Vagina (tissue), 2 donors: Measurements from ENCODE around the gene DNAAF5. TPM values are rescaled to one million over a fixed set of nuclear protein-coding genes. Genes with fewer than 3 reads are reported as not detected.

Experiments
- DNase-seq, 2 donors: peaks; one replicate each; pipeline ENCODE4 v3.0.0-alpha.2; 2017; ENCODE audit errors: extremely low spot score in 2 of 2
- H3K27ac ChIP-seq: fragments of 200-600 bp; sonication (generic); one replicate; pipeline ENCODE4 v1.5.1; 2019
- H3K27me3 ChIP-seq: fragments of 200-600 bp; sonication (generic); one replicate; pipeline ENCODE4 v1.5.1; 2019
- H3K36me3 ChIP-seq, 2 donors: fragments of 200-600 bp; sonication (generic); one replicate each; pipeline ENCODE4 v1.5.1; 2017 to 2019
- H3K4me1 ChIP-seq: fragments of 200-600 bp; sonication (generic); one replicate; pipeline ENCODE4 v1.5.1; 2019
- H3K4me3 ChIP-seq, 2 donors: fragments of 200-600 bp; sonication (generic); 1 replicate in 1 of 2; 2 replicates in 1 of 2; pipeline ENCODE4 v1.5.1; 2016 to 2019
- H3K9me3 ChIP-seq: fragments of 200-600 bp; sonication (generic); one replicate; pipeline ENCODE4 v1.5.1; 2019
- CTCF ChIP-seq, 3 experiments: fragments of 450-650 bp in 2 of 3; fragments of 200-600 bp in 1 of 3; sonication (generic) in 1 of 3; IDR thresholded peaks; one replicate each; pipeline ENCODE4 v1.5.1; 2017 to 2019; ENCODE audit warnings: antibody characterized with exemption in 3 of 3, mild to moderate bottlenecking in 2 of 3, moderate library complexity in 2 of 3
- POLR2A ChIP-seq, 2 donors: fragments of 450-650 bp; IDR thresholded peaks; one replicate each; pipeline ENCODE4 v1.6.1; 2017; ENCODE audit warnings: antibody characterized with exemption in 2 of 2, mild to moderate bottlenecking in 2 of 2, moderate library complexity in 2 of 2
- POLR2AphosphoS5 ChIP-seq, 2 donors: sonication (generic); formaldehyde crosslinking; IDR thresholded peaks; one replicate each; pipeline ENCODE4 v1.9.0; 2017; ENCODE audit warnings: antibody characterized with exemption in 2 of 2, mild to moderate bottlenecking in 2 of 2, low read depth in 1 of 2; ENCODE audit not compliant: insufficient read depth in 1 of 2
- intact Hi-C: fragments of 100-400 bp; cut with DNase I; formaldehyde crosslinking; loops from one replicate; pipeline ENCODE4 v1.15.1; 2023
- total RNA-seq: library from RNA; depleted of rRNA; stranded (reverse); fragments of >200 nt; gene quantifications from one replicate; pipeline ENCODE4 v1.2.3, GENCODE V29; 2016

DNAAF5 gene
- total RNA-seq, 1 donor from 2014 or later = 29.7 TPM

GRCh38 chr7:738723-739454 is 12.4 kb downstream of the DNAAF5 start:
- Histone ChIP-seq H3K9me3 (peaks cover 9% of the 10 kb centered on the region), H3K4me3 (no peak overlapping the region), H3K27me3 (no peaks in the 10 kb centered on the region), H3K4me1 (no peaks in the 10 kb centered on the region), H3K27ac (no peak overlapping the region), H3K36me3 (peaks cover 0 to 27% of the 10 kb centered on the region in 2 donors)
- intact Hi-C loops = no loop called here
- TF ChIP-seq POLR2AphosphoS5 (IDR thresholded peaks at IDR 0.05; ENCODE audit: insufficient read depth in 1 of 2, low read depth in 1 of 2) (no peak), CTCF (IDR thresholded peaks at IDR 0.05) (no peak), POLR2A (IDR thresholded peaks at IDR 0.05) (no peak)
- no peak for DNase-seq

GRCh38 chr7:739455-739982 is 13.0 kb downstream of the DNAAF5 start:
- no peak overlapping the region for H3K27ac ChIP-seq
- H3K27me3 ChIP-seq = no peaks in the 10 kb centered on the region
- intact Hi-C loops = no loop called here
- H3K36me3 ChIP-seq = peaks cover 0 to 20% of the 10 kb centered on the region in 2 donors
- H3K9me3 ChIP-seq = peaks cover 3% of the 10 kb centered on the region
- no peak for DNase-seq
- H3K4me3 ChIP-seq = no peak overlapping the region
- no peaks in the 10 kb centered on the region for H3K4me1 ChIP-seq
- TF ChIP-seq CTCF (IDR thresholded peaks at IDR 0.05) (no peak), POLR2A (IDR thresholded peaks at IDR 0.05) (no peak), POLR2AphosphoS5 (IDR thresholded peaks at IDR 0.05; ENCODE audit: insufficient read depth in 1 of 2, low read depth in 1 of 2) (no peak)

GRCh38 chr7:739983-740942 is 13.8 kb downstream of the DNAAF5 start:
- intact Hi-C loops = no loop called here
- TF ChIP-seq POLR2A (IDR thresholded peaks at IDR 0.05) (no peak), POLR2AphosphoS5 (IDR thresholded peaks at IDR 0.05; ENCODE audit: insufficient read depth in 1 of 2, low read depth in 1 of 2) (no peak), CTCF (IDR thresholded peaks at IDR 0.05) (no peak)
- H3K36me3 ChIP-seq = peaks cover 0 to 18% of the 10 kb centered on the region in 2 donors
- H3K9me3 ChIP-seq = no peaks in the 10 kb centered on the region
- H3K27me3 ChIP-seq = no peaks in the 10 kb centered on the region
- DNase-seq = no peak
- no peak overlapping the region for H3K27ac ChIP-seq
- H3K4me3 ChIP-seq = no peak overlapping the region
- no peaks in the 10 kb centered on the region for H3K4me1 ChIP-seq

GRCh38 chr7:741191-741671 is 14.7 kb downstream of the DNAAF5 start:
- intact Hi-C loops = no loop called here
- H3K36me3 ChIP-seq = peaks cover 0 to 18% of the 10 kb centered on the region in 2 donors
- TF ChIP-seq CTCF (IDR thresholded peaks at IDR 0.05) (no peak), POLR2AphosphoS5 (IDR thresholded peaks at IDR 0.05; ENCODE audit: insufficient read depth in 1 of 2, low read depth in 1 of 2) (no peak), POLR2A (IDR thresholded peaks at IDR 0.05) (no peak)
- H3K27ac ChIP-seq = no peak overlapping the region
- H3K27me3 ChIP-seq = no peaks in the 10 kb centered on the region
- H3K9me3 ChIP-seq = no peaks in the 10 kb centered on the region
- DNase-seq = no peak
- H3K4me3 ChIP-seq = no peak overlapping the region
- no peaks in the 10 kb centered on the region for H3K4me1 ChIP-seq
